Suppressor macrophage treated with lipopolysaccharide for 1 hour (primary cell): ENCODE data around the gene RHOT2.

Experiments used
- DNase-seq, 3 donors: peaks; one replicate each; pipeline ENCODE4 v3.0.0-alpha.2; 2020 to 2022

RHOT2 gene

GRCh38 chr16:632486-633335 lies 35.2 kb upstream of the RHOT2 start:
- no peak for DNase-seq

GRCh38 chr16:633336-634050 lies 34.4 kb upstream of the RHOT2 start:
- DNase-seq, result no peak

GRCh38 chr16:634051-634670 lies 33.8 kb upstream of the RHOT2 start:
- no peak for DNase-seq

- no peak for DNase-seq
These were observed 32.9 kb upstream of the RHOT2 start for GRCh38 chr16:634996-635395.

GRCh38 chr16:635573-636205 lies 32.2 kb upstream of the RHOT2 start:
- peak in 1 of 3 donors; percentile 10 for DNase-seq

GRCh38 chr16:636206-637080 lies 31.5 kb upstream of the RHOT2 start, which contains the start of gene METTL26:
Gene METTL26 (minus strand): TSS chr16:636305. CDS start chr16:636290, 15 bp downstream.
- DNase-seq, result peak; percentile 96 to 97 (median 97)

- DNase-seq, result peak; percentile 85 to 98 (median 95)
These were observed 30.6 kb upstream of the RHOT2 start for GRCh38 chr16:637081-638018.

- DNase-seq, result no peak
These were observed 29.8 kb upstream of the RHOT2 start for GRCh38 chr16:638034-638543.

GRCh38 chr16:638836-639235 lies 29.1 kb upstream of the RHOT2 start:
- DNase-seq, result no peak

- no peak for DNase-seq
These were observed 27.3 kb upstream of the RHOT2 start for GRCh38 chr16:640614-641013.

- peak; percentile 91 to 97 (median 96) for DNase-seq
These were observed 26.4 kb upstream of the RHOT2 start, which contains the start of gene MCRIP2 for GRCh38 chr16:641326-642188. Gene MCRIP2 (plus strand): TSS chr16:641828. CDS start chr16:641992, 164 bp downstream.

- peak; percentile 97 to 98 (median 97) for DNase-seq
These were observed 25.5 kb upstream of the RHOT2 start for GRCh38 chr16:642189-643049.

- no peak for DNase-seq
These were observed 24.9 kb upstream of the RHOT2 start for GRCh38 chr16:643050-643368.

GRCh38 chr16:644556-644955 lies 23.4 kb upstream of the RHOT2 start:
- DNase-seq, result no peak

GRCh38 chr16:645852-646678 lies 21.9 kb upstream of the RHOT2 start:
- DNase-seq, result no peak

GRCh38 chr16:646679-647172 lies 21.2 kb upstream of the RHOT2 start:
- DNase-seq, result no peak

GRCh38 chr16:647173-647902 lies 20.6 kb upstream of the RHOT2 start:
- no peak for DNase-seq
